KMS-11 (cell line): ENCODE measurements around the gene BMPR2.

Source experiments
- H2AFZ ChIP-seq: fragments of 200-600 bp; sonication (generic); 2 replicates; pipeline ENCODE4 v1.6.1; 2016; ENCODE audit warnings: antibody characterized with exemption, mixed run types, low read depth
- H3K27ac ChIP-seq: fragments of 200-600 bp; sonication (generic); 2 replicates; pipeline ENCODE4 v1.6.1; 2016; ENCODE audit warnings: mild to moderate bottlenecking, mixed run types
- H3K27me3 ChIP-seq: fragments of 200-600 bp; sonication (generic); 2 replicates; pipeline ENCODE4 v1.6.1; 2017; ENCODE audit warnings: mild to moderate bottlenecking, low read depth, mixed run types, moderate library complexity; ENCODE audit not compliant: insufficient read depth
- H3K36me3 ChIP-seq: fragments of 200-600 bp; sonication (generic); 2 replicates; pipeline ENCODE4 v1.6.1; 2017; ENCODE audit warnings: mild to moderate bottlenecking, mixed run types; ENCODE audit not compliant: insufficient read depth
- H3K4me1 ChIP-seq: fragments of 200-600 bp; sonication (generic); 2 replicates; pipeline ENCODE4 v1.6.1; 2016; ENCODE audit warnings: mild to moderate bottlenecking, low read depth, mixed run types; ENCODE audit not compliant: poor library complexity, severe bottlenecking
- H3K4me2 ChIP-seq: fragments of 200-600 bp; sonication (generic); 2 replicates; pipeline ENCODE4 v1.7.0; 2016; ENCODE audit warnings: mild to moderate bottlenecking, mixed run types
- H3K4me3 ChIP-seq: fragments of 200-600 bp; sonication (generic); IDR thresholded peaks from 2 replicates; pipeline ENCODE4 v1.6.1; 2017; ENCODE audit warnings: low read depth, low read length, mixed read lengths; ENCODE audit not compliant: insufficient read depth
- H3K79me2 ChIP-seq: fragments of 200-600 bp; sonication (generic); 2 replicates; pipeline ENCODE4 v1.6.1; 2016; ENCODE audit warnings: low read depth, mixed run types; ENCODE audit not compliant: insufficient read depth
- H3K9ac ChIP-seq: fragments of 200-600 bp; sonication (generic); 2 replicates; pipeline ENCODE4 v1.6.1; 2016; ENCODE audit warnings: mild to moderate bottlenecking, mixed run types
- H4K20me1 ChIP-seq: fragments of 200-600 bp; sonication (generic); 2 replicates; pipeline ENCODE4 v1.6.1; 2016; ENCODE audit warnings: mild to moderate bottlenecking, mixed run types; ENCODE audit not compliant: insufficient read depth
- CTCF ChIP-seq: fragments of 200-600 bp; sonication (generic); conservative IDR thresholded peaks from 2 replicates; pipeline ENCODE4 v1.6.1; 2017; ENCODE audit warnings: low read depth, mild to moderate bottlenecking, antibody characterized with exemption, low read length, moderate library complexity, mixed read lengths

Gene BMPR2

GRCh38 chr2:202608142-202608852, 232.2 kb downstream of the BMPR2 start:
- Histone ChIP-seq H2AFZ (no peak overlapping the region), H3K9ac (no peak overlapping the region), H3K79me2 (no peaks in the 10 kb centered on the region), H3K4me3 (no peak overlapping the region), H3K27me3 (no peaks in the 10 kb centered on the region), H4K20me1 (no peaks in the 10 kb centered on the region), H3K36me3 (no peaks in the 10 kb centered on the region), H3K27ac (no peak overlapping the region), H3K4me1 (no peaks in the 10 kb centered on the region), H3K4me2 (no peak overlapping the region)
- TF ChIP-seq CTCF = no peak

GRCh38 chr2:202609381-202610145, 233.4 kb downstream of the BMPR2 start:
- no peak overlapping the region for H3K4me3 ChIP-seq
- no peak overlapping the region for H2AFZ ChIP-seq
- no peak overlapping the region for H3K4me2 ChIP-seq
- no peaks in the 10 kb centered on the region for H3K79me2 ChIP-seq
- H3K4me1 ChIP-seq = no peaks in the 10 kb centered on the region
- H3K36me3 ChIP-seq = no peaks in the 10 kb centered on the region
- no peak overlapping the region for H3K9ac ChIP-seq
- no peak for TF ChIP-seq CTCF
- no peaks in the 10 kb centered on the region for H3K27me3 ChIP-seq
- H3K27ac ChIP-seq = no peak overlapping the region
- no peaks in the 10 kb centered on the region for H4K20me1 ChIP-seq

- H3K9ac ChIP-seq = no peak overlapping the region
- H2AFZ ChIP-seq = no peak overlapping the region
- no peaks in the 10 kb centered on the region for H4K20me1 ChIP-seq
- H3K4me1 ChIP-seq = no peaks in the 10 kb centered on the region
- H3K27ac ChIP-seq = no peak overlapping the region
- no peaks in the 10 kb centered on the region for H3K36me3 ChIP-seq
- H3K79me2 ChIP-seq = no peaks in the 10 kb centered on the region
- H3K4me3 ChIP-seq = no peak overlapping the region
- no peak for TF ChIP-seq CTCF
- H3K27me3 ChIP-seq = no peaks in the 10 kb centered on the region
- H3K4me2 ChIP-seq = no peak overlapping the region
Measured at GRCh38 chr2:202610380-202610779, 234.3 kb downstream of the BMPR2 start.

GRCh38 chr2:202612145-202612544, 236.0 kb downstream of the BMPR2 start:
- Histone ChIP-seq H3K79me2 (no peaks in the 10 kb centered on the region), H3K9ac (no peak overlapping the region), H2AFZ (no peak overlapping the region), H3K4me1 (no peaks in the 10 kb centered on the region), H4K20me1 (no peaks in the 10 kb centered on the region), H3K36me3 (no peaks in the 10 kb centered on the region), H3K27ac (no peak overlapping the region), H3K4me3 (no peak overlapping the region), H3K4me2 (no peak overlapping the region), H3K27me3 (no peaks in the 10 kb centered on the region)
- TF ChIP-seq CTCF = no peak
